Gastrocnemius medialis (tissue), 4 donors: ENCODE measurements around the gene TNFAIP3.

Experiments used
- POLR2A ChIP-seq, 2 donors: fragments of 450-650 bp; IDR thresholded peaks; one replicate each; pipeline ENCODE4 v1.6.1; 2017; ENCODE audit warnings: antibody characterized with exemption in 2 of 2, mild to moderate bottlenecking in 2 of 2, moderate library complexity in 2 of 2
- TF ChIP-seq, protein P1 (sequence below), 5 experiments: fragments of 450-650 bp in 3 of 5; fragments of 200-600 bp in 2 of 5; sonication (generic) in 2 of 5; IDR thresholded peaks in 4 of 5; conservative IDR thresholded peaks in 1 of 5; 1 replicate in 4 of 5; 2 replicates in 1 of 5; pipeline ENCODE4 v1.5.1; 2016 to 2019; ENCODE audit warnings: antibody characterized with exemption in 5 of 5, mild to moderate bottlenecking in 3 of 5, moderate library complexity in 3 of 5

DNA sequence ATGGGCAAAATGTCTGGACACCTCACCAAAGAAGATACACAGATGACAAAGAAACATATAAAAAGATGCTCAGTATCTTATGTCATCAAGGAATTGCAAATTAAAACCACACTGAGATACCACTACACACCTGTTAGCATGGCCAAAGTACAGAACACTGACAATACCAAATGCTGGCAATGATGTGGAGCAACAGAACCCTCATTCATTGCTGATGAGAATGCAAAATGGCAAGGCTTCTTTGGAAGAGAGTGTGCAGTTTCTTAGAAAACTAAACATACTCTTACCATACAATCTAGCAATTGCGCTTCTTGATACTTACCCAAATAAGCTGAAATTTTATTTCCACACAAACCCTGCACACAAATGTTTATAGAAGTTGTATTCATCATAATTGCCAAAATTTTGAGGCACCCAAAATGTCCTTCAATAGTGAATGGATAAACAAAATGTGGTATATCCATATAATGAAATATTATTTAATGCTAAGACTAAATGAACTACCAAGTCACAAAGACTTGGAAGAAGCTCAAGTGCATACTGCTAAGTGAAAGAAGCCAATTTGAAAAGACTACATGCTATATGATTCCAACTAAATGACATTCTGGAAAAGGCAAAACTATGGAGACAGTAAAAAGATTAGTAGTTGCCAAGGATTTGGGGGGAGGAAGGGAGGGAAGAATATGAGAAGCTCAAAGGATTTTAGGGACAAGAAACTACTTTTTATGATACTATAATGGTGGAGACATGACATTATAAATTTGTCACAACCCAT lies 50.7 kb downstream of the TNFAIP3 start:
- TF ChIP-seq, protein P1, sequence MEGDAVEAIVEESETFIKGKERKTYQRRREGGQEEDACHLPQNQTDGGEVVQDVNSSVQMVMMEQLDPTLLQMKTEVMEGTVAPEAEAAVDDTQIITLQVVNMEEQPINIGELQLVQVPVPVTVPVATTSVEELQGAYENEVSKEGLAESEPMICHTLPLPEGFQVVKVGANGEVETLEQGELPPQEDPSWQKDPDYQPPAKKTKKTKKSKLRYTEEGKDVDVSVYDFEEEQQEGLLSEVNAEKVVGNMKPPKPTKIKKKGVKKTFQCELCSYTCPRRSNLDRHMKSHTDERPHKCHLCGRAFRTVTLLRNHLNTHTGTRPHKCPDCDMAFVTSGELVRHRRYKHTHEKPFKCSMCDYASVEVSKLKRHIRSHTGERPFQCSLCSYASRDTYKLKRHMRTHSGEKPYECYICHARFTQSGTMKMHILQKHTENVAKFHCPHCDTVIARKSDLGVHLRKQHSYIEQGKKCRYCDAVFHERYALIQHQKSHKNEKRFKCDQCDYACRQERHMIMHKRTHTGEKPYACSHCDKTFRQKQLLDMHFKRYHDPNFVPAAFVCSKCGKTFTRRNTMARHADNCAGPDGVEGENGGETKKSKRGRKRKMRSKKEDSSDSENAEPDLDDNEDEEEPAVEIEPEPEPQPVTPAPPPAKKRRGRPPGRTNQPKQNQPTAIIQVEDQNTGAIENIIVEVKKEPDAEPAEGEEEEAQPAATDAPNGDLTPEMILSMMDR (IDR thresholded peaks at IDR 0.05 in 4 of 5, conservative IDR thresholded peaks at IDR 0.05 in 1 of 5): no peak
- no peak for TF ChIP-seq POLR2A (IDR thresholded peaks at IDR 0.05)
